SK-N-SH treated with all-trans-retinoic acid at 6 μM for 48 hours (cell line): ENCODE results near the gene TBC1D4.

Source experiments
- ATAC-seq: fragments of 200-7000 bp; cut with Tn5 transposase; 3 replicates; pipeline ENCODE4 v1.9.1; 2020; ENCODE audit warnings: mild to moderate bottlenecking, moderate library complexity
- ARNTL ChIP-seq: fragments of 450-650 bp; formaldehyde crosslinking; IDR thresholded peaks from 2 replicates; pipeline ENCODE4 v1.5.0; 2020; ENCODE audit warnings: low read depth, mild to moderate bottlenecking, moderate library complexity, borderline replicate concordance
- BACH2 ChIP-seq: fragments of 250-450 bp; sonication (Bioruptor Pico); IDR thresholded peaks from 2 replicates; pipeline ENCODE4 v1.9.0; 2021; ENCODE audit warnings: mild to moderate bottlenecking, borderline replicate concordance
- CSDC2 ChIP-seq: fragments of 250-450 bp; sonication (Bioruptor Pico); IDR thresholded peaks from 2 replicates; pipeline ENCODE4 v1.5.0; 2020; ENCODE audit warnings: mild to moderate bottlenecking, moderate library complexity
- GLIS3 ChIP-seq: fragments of 250-450 bp; sonication (Bioruptor Pico); IDR thresholded peaks from 2 replicates; pipeline ENCODE4 v1.5.0; 2020; ENCODE audit warnings: mild to moderate bottlenecking, moderate library complexity
- ISL1 ChIP-seq: fragments of 250-450 bp; sonication (Bioruptor Pico); IDR thresholded peaks from 2 replicates; pipeline ENCODE4 v2.1.2; 2022; ENCODE audit warnings: mild to moderate bottlenecking, moderate library complexity
- OSR1 ChIP-seq: fragments of 250-450 bp; sonication (Bioruptor Pico); IDR thresholded peaks from 2 replicates; pipeline ENCODE4 v1.8.0; 2022; ENCODE audit warnings: moderate library complexity, mild to moderate bottlenecking, inconsistent platforms
- PPARA ChIP-seq: fragments of 250-450 bp; sonication (Bioruptor Pico); IDR thresholded peaks from 2 replicates; pipeline ENCODE4 v1.5.0; 2020; ENCODE audit warnings: mild to moderate bottlenecking, borderline replicate concordance
- RARB ChIP-seq: fragments of 250-450 bp; sonication (Bioruptor Pico); IDR thresholded peaks from 2 replicates; pipeline ENCODE4 v1.8.0; 2021; ENCODE audit warnings: mild to moderate bottlenecking, moderate library complexity
- SNAI2 ChIP-seq: fragments of 250-450 bp; sonication (Bioruptor Pico); IDR thresholded peaks from 2 replicates; pipeline ENCODE4 v1.5.0; 2020; ENCODE audit warnings: mild to moderate bottlenecking, moderate library complexity
- TCF4 ChIP-seq: fragments of 250-450 bp; sonication (Bioruptor Pico); IDR thresholded peaks from 2 replicates; pipeline ENCODE4 v1.8.0; 2021; ENCODE audit warnings: mild to moderate bottlenecking, moderate library complexity, borderline replicate concordance
- TOX ChIP-seq: fragments of 250-450 bp; sonication (Bioruptor Pico); IDR thresholded peaks from 2 replicates; pipeline ENCODE4 v1.8.0; 2021; ENCODE audit warnings: mild to moderate bottlenecking, moderate library complexity, borderline replicate concordance
- ZNF565 ChIP-seq: fragments of 450-650 bp; formaldehyde crosslinking; conservative IDR thresholded peaks from 2 replicates; pipeline ENCODE4 v1.5.0; 2020; ENCODE audit warnings: low read depth, mild to moderate bottlenecking, moderate library complexity
- ZNF70 ChIP-seq: fragments of 450-650 bp; formaldehyde crosslinking; IDR thresholded peaks from 2 replicates; pipeline ENCODE4 v1.5.0; 2020; ENCODE audit warnings: mild to moderate bottlenecking, moderate library complexity
- ZNF8 ChIP-seq: fragments of 450-650 bp; formaldehyde crosslinking; IDR thresholded peaks from 2 replicates; pipeline ENCODE4 v1.5.0; 2020; ENCODE audit warnings: mild to moderate bottlenecking, moderate library complexity
- TF ChIP-seq, protein P1 (sequence below): fragments of 250-450 bp; sonication (Bioruptor Pico); IDR thresholded peaks from 2 replicates; pipeline ENCODE4 v1.5.0; 2020; ENCODE audit warnings: mild to moderate bottlenecking, moderate library complexity
- TF ChIP-seq, protein P2 (sequence below): fragments of 250-450 bp; sonication (Bioruptor Pico); IDR thresholded peaks from 2 replicates; pipeline ENCODE4 v1.5.1; 2021; ENCODE audit warnings: mild to moderate bottlenecking, moderate library complexity
- TF ChIP-seq, protein P3 (sequence below): fragments of 250-450 bp; sonication (Bioruptor Pico); IDR thresholded peaks from 2 replicates; pipeline ENCODE4 v1.8.0; 2021; ENCODE audit warnings: low read depth, mild to moderate bottlenecking, moderate library complexity, borderline replicate concordance

TBC1D4 gene

DNA sequence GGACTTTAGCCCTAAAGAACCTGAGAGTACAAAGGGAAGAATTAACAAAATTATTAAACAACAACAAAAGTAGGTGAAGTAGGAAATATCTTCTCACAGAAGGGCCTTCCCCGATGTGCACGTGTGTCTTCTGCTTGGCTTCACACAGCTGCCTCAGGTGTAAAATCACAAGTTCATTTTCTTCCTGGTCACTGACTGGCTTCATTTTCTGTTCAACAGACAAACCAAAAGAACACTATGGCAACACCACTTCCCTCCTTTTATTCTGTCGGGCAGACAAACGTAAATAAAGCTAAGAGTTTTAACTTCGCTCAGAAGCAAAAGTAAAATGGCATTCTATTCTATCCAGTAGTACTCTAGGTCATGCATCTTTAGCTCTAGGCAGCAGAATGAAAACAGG lies 140.9 kb downstream of the TBC1D4 start:
- TF ChIP-seq ZNF70 (CRISPR knock-in tag) = no peak
- no peak for TF ChIP-seq ARNTL (CRISPR knock-in tag)
- TF ChIP-seq OSR1 (CRISPR knock-in tag) = no peak
- TF ChIP-seq, protein P1, sequence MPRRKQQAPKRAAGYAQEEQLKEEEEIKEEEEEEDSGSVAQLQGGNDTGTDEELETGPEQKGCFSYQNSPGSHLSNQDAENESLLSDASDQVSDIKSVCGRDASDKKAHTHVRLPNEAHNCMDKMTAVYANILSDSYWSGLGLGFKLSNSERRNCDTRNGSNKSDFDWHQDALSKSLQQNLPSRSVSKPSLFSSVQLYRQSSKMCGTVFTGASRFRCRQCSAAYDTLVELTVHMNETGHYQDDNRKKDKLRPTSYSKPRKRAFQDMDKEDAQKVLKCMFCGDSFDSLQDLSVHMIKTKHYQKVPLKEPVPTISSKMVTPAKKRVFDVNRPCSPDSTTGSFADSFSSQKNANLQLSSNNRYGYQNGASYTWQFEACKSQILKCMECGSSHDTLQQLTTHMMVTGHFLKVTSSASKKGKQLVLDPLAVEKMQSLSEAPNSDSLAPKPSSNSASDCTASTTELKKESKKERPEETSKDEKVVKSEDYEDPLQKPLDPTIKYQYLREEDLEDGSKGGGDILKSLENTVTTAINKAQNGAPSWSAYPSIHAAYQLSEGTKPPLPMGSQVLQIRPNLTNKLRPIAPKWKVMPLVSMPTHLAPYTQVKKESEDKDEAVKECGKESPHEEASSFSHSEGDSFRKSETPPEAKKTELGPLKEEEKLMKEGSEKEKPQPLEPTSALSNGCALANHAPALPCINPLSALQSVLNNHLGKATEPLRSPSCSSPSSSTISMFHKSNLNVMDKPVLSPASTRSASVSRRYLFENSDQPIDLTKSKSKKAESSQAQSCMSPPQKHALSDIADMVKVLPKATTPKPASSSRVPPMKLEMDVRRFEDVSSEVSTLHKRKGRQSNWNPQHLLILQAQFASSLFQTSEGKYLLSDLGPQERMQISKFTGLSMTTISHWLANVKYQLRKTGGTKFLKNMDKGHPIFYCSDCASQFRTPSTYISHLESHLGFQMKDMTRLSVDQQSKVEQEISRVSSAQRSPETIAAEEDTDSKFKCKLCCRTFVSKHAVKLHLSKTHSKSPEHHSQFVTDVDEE (CRISPR knock-in tag) = no peak
- no peak for TF ChIP-seq ZNF565 (CRISPR knock-in tag)
- no peak for TF ChIP-seq ZNF8
- TF ChIP-seq, protein P2, sequence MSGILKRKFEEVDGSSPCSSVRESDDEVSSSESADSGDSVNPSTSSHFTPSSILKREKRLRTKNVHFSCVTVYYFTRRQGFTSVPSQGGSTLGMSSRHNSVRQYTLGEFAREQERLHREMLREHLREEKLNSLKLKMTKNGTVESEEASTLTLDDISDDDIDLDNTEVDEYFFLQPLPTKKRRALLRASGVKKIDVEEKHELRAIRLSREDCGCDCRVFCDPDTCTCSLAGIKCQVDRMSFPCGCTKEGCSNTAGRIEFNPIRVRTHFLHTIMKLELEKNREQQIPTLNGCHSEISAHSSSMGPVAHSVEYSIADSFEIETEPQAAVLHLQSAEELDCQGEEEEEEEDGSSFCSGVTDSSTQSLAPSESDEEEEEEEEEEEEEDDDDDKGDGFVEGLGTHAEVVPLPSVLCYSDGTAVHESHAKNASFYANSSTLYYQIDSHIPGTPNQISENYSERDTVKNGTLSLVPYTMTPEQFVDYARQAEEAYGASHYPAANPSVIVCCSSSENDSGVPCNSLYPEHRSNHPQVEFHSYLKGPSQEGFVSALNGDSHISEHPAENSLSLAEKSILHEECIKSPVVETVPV (CRISPR knock-in tag) = no peak
- TF ChIP-seq, protein P3, sequence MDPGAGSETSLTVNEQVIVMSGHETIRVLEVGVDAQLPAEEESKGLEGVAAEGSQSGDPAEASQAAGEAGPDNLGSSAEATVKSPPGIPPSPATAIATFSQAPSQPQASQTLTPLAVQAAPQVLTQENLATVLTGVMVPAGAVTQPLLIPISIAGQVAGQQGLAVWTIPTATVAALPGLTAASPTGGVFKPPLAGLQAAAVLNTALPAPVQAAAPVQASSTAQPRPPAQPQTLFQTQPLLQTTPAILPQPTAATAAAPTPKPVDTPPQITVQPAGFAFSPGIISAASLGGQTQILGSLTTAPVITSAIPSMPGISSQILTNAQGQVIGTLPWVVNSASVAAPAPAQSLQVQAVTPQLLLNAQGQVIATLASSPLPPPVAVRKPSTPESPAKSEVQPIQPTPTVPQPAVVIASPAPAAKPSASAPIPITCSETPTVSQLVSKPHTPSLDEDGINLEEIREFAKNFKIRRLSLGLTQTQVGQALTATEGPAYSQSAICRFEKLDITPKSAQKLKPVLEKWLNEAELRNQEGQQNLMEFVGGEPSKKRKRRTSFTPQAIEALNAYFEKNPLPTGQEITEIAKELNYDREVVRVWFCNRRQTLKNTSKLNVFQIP (CRISPR knock-in tag) = no peak
- no peak for TF ChIP-seq PPARA
- no peak for TF ChIP-seq TOX (CRISPR knock-in tag)
- TF ChIP-seq SNAI2 (CRISPR knock-in tag) = no peak
- no peak for ATAC-seq

DNA sequence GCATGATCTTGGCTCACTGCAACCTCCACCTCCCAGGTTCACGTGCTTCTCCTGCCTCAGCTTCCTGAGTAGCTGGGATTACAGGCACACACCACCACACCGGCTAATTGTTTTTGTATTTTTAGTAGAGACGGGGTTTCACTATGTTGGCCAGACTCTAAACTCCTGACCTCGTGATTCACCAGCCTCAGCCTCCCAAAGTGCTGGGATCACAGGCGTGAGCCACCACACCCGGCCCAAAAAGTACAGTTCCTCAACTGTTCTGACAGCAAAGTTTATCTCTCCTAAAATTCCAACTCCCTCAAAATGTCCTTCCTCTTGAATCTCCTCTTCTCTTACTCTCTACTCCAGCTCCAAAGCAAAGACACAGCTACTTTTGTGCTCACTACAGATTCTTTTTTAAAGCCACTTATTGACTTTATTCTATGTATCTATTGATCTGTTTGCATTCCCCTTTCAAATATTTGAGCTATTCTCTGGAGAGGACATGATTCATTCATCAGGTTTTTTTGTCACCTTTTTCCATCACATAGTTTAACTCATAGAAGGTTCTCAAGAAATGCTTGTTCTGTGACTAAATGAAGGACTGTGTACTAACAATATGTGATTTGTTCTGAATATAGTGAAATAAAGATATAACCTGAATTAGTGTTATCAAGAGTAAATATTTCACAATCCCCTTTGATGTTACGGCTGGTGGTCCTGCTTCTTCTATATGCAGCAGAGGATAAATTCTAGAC lies 142.2 kb downstream of the TBC1D4 start:
- ATAC-seq = no peak
- TF ChIP-seq RARB (CRISPR knock-in tag) = no peak
- no peak for TF ChIP-seq PPARA

DNA sequence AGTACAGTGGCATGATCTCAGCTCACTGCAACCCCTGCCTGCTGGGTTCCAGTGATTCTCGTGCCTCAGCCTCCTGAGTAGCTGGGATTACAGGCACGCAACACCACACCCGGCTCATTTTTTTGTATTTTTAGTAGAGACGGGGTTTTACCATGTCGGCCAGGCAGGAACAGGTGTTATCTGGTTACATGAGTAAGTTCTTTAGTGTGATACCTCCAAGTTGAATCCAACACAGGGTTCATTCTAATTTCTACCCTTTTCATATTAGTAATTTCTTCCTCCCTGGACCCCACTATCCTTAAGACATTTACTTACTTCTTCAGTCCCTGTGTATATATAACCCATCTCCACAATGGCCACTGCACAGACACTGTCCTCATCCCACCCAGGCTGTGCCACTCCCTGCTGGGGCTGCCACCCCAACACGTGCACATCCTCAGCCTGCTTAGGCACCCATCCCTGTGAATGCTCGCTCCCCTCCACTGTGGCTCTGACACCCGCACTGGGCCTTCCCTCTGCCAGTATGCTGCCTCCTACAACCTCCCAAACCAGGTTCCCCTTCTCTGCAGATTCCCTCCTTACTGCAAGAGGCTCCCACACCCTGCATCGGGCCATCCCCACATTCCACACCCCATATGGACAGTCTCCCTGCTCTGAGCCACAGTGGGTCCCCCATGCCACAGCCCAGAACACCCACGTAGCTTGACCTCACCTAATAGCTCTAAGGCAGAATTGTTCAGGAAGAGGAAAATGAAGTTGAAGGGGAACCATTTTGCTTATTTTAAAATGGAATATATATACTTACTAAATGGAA lies 147.1 kb downstream of the TBC1D4 start:
- TF ChIP-seq ZNF565 (CRISPR knock-in tag) = no peak
- TF ChIP-seq ZNF8 = no peak
- no peak for TF ChIP-seq ARNTL (CRISPR knock-in tag)
- TF ChIP-seq CSDC2 (CRISPR knock-in tag) = no peak
- no peak for TF ChIP-seq PPARA
- TF ChIP-seq, protein P1 (CRISPR knock-in tag) = no peak
- no peak for TF ChIP-seq BACH2 (CRISPR knock-in tag)
- no peak for TF ChIP-seq ISL1 (CRISPR knock-in tag)
- no peak for TF ChIP-seq GLIS3
- TF ChIP-seq, protein P2 (CRISPR knock-in tag) = no peak
- TF ChIP-seq TCF4 (CRISPR knock-in tag) = no peak
- no peak for TF ChIP-seq SNAI2 (CRISPR knock-in tag)
- TF ChIP-seq, all 23 proteins: peak for 0
- no peak for ATAC-seq
